ENCODE data around the gene CRELD2.

The CRELD2 gene

DNA sequence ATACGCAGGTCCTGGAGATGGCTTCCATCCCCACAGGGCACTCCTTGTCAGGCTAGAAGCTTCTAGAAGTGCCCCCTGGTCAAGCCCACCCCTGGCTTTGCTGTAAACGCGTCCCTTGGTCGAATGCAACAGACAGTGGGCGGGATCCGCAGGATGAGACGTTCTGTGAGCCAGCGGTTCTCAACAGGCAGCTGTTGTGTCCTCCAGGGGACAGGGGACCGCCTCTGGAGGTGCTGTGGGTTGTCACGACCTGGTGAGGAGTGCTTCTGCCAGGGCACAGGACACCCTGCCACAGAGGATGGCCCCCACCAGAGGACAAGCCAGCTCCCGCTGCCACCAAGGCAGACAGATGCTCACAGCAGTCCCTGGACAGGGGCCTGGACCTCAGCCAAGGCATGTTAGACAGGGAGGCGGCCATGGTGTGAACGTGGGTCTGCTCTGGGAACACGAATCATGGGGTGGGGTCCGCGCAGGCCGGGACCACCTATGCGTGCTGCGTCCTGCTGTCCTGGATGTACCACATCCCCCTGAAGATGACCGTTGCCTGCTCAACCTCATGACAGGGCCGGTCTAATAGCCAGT lies 11.7 kb downstream of the CRELD2 start:
- DNase-seq (ENCODE audit: low spot score) = no peak

DNA sequence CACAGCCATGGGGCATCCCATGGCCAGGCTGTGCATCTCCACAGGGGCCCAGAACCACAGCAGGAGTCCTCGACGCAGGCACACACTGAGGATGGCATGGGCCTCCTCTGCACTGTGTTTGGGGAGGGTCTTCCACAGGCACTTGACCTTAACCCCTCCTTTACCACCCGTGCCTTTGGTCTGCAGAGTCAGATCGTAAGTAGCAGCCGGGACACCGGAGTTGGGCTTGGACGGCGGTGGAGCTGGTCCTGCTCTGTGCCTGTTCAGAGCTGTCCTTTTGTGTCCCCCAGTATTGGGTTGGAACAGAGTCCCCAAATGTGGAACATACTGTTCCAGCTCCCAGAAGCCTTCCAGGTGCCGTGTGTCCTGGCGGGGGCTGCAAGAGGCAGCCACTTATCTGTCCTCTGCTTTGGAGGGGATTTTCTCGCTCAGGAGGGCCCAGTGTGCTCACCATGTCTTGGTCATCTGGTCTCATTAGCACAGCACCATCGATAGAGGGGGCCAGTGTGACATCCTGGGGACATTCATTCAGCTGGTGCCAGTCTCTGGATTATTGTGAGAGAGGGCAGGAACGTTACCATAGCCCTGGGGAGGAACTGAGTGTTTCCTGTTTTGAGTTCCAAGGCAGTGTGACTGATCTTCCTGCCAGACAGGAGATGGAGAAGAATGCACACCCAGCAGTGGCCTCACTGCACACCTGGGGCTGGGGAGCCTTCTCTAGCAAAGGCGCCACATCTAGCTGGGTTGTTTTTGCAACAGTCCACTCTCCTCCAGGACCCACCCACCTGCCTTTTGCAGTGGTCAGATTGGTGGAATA lies 12.4 kb downstream of the CRELD2 start:
- DNase-seq (ENCODE audit: low spot score) = peak; percentile 78

DNA sequence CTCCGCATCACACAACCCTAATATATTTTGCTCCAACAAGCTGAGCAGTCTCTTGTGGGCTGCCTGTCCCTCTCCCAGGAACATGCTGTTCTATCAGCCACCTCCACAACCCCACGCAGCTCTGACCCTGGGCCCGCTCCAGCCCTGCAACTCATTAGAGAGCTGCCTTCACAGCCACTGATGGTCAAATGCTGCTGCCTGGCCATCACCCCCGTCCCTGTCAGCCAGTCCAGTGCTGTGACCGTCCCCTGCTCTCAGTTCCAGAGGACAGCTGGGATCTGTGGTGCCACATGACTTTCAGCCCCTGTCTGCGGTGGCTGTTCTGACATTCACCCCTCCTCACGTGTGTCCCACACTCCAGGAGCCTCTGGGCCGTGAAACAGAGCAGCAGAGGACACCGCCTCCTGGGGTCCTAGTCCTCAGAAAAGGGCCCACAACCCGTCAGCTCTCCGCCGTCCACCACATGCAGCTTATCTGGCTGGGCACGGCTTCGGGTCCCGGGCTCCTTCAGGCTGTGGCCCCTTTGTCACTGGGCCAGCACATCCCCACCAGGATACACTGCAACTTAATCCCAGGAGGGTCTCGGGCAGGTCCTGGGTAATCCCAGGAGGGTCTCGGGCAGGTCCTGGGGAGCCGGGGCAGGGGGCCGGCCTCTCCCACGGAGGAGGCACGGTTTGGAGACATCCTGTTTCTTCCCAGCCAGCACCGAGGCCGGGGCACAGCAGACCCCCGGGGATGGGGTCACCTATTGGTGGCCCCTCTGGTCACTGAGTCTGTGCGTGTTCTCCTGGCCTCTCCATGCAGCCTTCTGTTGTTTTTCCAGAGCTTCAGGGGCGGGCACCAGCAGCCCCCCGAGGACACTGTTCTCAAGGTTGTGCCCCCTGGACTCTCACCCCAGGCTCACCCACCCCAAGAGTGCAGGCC lies 15.1 kb downstream of the CRELD2 start:
- no peak for DNase-seq (ENCODE audit: low spot score)

DNA sequence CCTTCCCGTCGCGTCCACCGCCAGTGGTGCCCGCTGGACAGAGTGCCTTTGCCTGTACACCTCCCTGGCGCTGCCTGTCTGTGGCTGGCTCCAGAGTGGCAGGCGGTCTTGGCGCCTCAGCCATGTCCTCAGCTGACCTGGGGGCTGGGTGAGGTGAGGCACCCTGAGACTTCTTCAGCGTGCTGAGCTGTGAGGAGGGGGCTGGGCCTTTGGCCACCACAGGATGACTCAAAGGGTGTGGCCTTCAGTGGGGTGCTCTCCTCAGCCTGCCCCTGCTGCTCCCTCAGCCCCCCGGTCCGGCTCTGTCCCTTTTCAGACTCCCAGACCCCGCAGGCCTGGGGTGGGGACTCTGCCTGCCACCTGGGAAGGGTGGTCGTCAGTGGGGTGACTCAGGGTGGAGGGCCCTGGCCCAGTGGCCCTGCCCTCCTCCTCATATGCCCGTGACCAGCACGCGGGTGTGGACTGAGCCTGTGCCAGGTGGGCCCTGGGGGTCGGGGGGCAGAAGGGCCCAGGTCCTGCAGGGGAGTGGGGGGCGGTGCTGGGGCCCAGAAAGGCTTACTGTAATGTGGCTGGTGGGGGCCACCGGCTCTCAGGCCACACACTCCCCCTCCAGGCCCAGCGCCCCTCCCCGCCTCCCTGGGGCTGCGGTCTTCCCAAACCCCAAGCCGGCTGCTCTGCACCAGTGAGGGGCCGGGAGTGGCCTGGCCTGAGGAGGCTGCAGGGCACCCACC lies 15.9 kb downstream of the CRELD2 start:
- no peak for DNase-seq (ENCODE audit: low spot score)

DNA sequence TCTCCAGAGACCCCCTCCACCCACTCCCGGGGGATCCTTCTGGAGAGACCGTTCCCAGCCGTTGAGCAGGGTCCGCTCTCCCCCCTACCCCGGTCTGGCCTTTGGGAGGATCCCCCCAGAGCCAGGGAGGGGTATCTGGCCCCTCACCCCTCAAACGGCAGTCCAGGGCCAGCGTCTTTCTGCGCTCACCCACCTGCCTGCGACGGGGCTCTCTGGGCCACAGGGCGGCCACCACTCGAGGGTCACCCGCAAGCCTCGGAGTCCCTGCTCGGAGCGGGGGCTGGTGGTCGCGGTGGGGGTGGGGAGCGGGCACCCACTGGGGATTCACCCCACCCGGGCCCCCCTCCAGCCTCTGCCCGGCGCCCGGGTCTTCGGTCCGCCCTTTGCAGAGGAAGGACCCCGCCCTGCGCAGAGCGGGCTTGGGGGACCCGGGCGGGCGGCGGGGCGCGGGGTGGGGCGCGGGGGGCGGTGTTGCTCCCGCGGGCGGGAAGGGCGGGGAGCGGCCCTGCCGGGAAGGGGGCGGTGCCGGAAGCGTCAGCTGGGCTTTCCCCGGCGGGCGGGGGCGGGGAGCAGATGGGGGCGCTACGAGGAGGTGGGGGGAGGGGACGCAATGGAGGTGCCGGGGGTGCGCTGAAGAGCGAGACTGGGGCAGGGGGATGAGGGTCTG lies 16.6 kb downstream of the CRELD2 start:
- DNase-seq (ENCODE audit: low spot score) = peak; percentile 84

DNA sequence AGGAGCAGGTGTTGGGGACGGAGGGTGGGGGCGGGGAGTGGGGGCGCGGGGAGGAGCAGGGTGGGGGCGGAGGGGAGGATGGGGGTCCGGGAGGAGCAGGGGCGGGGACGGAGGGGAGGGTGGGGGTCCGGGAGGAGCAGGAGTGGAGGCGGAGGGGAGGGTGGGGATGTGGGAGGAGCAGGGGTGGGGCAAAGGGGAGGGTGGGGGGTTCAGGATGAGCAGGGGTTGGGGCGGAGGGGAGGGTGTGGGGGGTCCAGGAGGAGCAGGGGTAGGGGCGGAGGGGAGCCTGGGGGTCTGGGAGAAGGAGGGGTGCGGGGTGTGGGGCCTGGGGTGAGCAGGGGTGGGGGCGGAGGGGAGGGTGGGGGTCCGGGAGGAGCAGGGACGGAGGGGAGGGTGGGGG lies 17.1 kb downstream of the CRELD2 start:
- no peak for DNase-seq (ENCODE audit: low spot score)

DNA sequence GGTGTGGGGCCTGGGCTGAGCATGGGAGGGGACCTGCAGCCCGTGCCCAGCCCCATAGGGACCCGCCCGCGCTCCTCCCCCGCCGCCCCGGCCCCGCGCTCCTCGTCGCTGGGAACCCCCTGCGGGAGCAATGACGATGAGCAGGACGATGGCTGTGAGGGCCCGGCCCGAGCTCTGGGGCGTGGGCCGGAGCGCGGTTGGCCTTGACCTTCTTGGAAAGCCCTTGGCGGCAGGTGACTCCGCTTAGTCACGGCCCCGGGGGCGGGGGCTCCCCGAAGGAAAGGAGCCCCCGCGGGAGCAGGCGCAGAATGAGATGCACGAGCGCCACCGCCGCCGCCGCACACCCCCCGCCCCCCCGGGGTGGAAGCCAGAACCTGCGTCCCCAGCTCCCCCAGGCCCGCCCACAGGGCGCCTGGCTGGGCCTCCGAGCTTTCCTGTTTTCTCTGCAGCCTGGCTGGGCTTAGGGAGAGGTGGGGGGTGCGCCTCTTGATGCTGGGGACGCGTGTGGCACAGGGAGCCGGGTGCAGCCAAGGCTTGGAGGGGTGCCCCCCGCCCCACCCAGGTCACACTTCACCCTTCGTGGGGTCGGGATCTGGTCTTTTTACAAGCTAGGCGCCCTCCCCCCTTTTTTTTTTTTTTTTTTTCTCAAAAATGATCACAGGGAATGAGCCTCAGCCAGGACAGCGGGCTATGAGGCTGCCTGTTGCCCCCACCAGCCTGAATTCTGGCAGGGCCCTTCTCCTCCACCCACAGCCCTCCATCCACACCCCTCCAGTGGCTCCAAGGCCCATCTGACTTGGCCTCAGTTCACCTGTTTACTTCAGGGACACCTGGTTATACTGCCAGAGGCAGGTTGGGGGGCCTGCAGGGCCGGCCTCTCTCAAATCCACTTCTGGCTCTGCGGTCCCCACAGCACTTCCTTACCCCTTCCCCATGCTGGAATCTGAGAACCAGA lies 17.9 kb downstream of the CRELD2 start:
- peak; percentile 86 for DNase-seq (ENCODE audit: low spot score)

DNA sequence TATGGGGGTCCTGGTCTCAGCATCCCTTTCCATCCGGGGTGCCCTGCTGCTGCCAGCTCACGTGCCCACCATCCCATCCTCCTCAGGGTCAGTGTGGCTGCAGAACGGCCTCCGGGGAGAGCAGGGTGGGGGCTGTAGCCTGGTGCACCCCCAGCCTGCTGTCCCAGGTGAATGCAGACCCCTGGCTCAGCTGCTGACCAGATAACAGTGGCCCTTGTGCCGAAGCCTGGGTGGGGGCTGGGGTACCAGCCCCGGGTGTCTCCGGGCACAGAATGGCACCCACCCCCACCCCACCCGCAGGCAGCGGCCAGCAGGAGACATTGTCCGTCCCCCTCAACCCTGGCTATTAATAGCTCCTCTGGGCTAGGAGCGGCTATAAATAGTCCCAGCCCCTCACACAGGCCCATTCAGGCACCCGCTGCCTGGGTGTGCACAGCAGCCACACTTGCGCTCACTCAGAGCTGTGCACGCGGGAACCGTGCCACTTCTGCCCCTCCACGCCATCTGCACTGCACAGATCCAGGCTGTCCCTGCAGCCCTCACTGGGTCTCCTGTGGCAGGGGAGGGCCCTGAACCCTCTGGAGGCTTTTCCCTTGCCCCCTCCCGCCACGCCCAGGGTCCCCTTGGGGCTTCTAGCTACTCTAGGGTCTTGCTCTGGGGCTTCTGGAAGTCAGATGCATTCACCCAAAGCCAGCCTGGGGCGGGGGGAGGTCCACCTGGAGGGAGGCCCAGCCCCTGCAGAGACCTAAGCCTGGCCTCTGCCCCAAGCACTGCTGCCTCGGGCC lies 18.7 kb downstream of the CRELD2 start:
- no peak for DNase-seq (ENCODE audit: low spot score)

DNA sequence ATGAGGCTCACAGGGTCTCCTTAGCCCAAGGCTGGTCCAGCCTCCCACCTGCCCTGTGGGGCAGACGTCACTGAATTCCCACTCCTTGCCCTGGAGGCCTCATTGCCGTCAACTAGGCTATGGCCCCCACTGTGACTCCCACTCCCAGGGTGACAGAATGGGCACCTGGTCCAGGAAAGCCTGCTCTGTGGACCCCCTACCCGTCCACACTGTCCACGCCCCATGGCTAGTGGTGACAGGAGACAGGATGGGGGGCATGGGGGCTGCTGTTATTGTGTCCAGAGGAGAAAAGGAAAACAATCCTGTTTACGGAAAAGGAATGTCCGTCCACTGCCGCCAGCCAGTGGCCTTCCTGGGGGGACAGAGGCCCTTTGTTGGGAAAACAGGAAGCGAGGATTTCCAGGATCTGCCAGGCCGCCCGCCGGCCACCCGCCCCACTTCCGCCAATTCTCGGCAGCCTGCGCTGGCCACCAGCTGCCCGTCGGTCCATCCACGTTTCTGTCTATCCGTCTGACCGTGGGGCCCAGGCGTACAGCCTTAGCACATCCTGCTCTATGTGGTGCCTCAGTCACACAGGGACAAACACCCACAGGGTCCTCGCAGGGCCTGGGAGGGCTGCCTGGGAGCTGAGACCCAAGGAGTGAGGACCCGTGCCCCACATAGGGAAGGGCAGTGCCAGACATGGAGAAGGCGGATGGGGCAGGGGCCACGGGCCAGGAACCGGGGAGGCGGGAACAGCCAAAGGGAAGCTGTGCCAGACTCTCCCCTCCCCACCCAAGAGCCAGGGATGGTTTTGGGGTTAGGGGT lies 19.5 kb downstream of the CRELD2 start:
- no peak for DNase-seq (ENCODE audit: low spot score)

DNA sequence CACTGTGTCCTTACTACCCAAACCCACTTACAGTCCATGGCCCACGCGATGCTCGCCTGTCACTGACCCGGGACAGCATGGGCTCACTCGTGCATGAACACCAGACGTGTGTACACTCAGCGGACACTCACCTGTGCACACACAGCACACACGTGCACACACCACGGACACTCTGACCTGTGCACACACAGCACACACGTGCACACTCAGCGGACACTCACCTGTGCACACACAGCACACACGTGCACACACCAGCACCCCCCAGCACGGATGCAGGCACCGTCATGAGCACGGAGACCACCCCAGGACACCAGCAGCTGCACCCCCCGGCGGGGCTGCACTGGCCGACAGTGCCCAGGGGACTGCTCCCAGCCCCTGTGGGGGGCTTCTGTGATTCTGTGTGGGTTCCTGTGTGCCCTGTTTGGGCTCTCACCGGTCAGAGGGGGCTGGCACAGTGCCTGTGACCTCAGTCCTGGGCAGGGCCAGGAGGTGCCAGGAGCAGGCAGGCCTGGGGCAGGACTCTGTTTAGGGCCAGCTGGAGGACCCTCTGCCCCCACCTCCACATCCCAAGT lies 20.2 kb downstream of the CRELD2 start:
- no peak for DNase-seq (ENCODE audit: low spot score)

DNA sequence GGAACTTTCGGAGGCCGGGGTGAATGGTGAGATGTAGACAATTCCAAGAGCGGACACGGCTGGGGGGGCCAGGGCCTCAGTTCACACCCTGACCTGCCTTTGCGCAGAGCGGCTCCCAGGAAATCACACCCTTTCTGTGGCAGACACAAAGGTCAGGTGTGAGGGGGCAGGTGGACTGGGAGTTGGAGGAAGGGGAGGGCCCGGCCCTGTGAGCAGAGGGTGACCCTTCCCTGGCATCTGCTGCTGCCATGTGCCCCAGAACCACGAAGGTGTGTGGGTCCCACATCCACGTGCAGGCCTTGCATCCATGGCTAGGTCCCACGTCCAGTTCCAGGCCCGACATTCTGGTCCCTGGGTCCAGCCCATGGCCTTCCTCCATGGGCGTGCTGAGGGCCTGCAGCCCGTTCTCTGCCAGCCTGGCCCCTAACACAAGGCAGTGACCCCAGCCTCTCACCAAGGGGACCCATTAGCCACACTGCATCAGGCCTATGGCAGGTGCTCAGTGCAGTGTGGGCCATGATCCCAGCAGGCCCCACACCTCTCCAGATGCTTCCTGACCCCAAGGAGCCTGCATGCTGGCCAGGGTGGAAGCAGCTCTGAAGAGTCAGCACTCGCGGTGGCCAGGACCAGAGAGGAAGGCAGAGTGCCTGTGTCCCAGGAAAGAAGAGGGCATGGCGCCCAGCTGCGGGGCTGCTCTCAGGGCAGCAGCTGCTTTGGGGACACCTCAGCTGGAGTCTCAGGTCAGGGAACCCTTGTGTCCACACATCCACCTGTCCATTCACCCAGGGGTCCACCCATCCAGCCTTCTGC lies 23.3 kb downstream of the CRELD2 start:
- no peak for DNase-seq (ENCODE audit: low spot score)

DNA sequence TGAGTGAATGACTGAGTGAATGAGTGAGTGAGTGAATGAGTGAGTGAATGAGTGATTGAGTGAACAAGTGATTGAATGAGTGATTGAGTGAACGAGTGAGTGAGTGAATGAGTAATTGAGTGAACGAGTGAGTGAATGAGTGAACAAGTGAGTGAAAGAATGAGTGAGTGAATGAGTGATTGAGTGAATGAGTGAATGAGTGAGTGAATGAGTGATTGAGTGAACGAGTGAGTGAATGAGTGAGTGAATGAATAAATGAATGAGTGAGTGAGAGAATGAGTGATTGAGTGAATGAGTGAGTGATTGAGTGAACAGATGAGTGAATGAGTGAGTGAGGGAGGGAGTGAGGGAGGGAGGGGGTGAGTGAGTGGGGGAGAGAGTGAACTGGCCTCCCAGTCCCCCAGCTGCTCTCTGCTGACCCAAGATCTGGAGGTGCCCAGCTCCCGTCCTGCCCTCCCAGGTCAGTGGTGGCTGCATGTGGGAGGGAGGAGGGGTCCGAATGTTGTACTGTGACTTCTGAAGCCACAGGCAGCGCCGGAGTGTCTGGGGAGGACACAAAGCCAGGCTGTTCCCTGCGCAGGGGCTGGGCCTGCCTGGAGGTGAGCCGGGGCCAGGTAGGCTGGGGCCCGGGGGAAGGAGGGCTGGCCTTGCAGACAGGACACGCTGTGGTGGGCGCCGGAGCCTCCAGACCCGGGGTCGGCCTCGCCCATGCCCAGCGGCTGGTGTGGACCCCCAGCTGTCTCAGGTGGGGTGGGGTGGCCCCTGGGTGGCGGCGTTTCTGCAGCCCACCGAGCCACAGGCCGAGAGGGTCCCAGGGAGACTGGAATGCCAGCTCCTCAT lies 24.4 kb downstream of the CRELD2 start:
- no peak for DNase-seq (ENCODE audit: low spot score)

DNA sequence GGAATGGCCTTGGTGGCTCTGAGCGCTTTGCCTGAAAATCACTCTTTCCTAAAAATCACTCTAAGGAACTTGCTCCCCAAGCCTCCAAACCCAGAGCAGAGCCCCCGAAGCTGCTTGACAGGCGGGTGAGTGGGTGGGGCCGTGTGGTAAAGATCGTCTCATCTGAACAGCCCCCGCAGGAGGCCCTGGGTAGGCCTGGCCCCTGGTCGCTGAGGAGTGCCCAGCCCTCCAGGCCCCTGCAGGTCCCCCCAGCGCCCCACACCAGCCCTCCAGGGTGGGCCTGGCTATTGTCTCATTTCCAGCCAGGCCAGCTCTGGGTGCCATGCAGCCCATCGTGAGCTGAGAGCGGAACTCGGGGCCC lies 25.0 kb downstream of the CRELD2 start:
- DNase-seq (ENCODE audit: low spot score) = no peak

DNA sequence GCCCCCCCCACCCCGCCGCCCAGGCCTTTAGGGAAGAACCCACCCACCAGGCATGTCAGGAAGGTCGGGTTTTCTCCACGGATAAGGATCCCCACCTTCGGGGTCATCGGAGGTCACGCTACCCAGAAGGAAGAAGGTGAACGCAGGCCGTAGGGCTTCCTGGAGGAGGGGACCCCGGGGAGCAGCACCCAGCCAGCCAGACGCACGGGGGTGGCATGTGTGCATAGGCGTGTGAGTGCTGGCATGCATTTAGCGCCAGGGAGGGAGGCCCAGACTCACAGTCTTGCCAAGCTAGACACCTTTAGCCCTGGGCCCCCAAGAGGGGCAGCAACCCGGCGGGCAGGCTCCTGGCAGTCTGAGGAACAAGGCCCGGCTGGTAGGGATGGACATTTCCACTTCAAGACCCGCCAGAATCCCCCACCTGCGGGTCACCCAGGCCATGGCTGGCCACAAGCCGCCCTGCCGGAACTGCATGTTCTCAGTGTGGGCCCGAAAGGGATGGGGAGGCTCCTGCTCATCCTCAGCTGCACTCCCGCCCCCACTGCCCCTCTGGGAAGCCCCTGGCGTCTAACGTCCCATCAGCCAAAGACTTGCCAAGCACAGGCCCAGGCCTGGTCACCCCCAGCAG lies 25.5 kb downstream of the CRELD2 start:
- DNase-seq (ENCODE audit: low spot score) = no peak

DNA sequence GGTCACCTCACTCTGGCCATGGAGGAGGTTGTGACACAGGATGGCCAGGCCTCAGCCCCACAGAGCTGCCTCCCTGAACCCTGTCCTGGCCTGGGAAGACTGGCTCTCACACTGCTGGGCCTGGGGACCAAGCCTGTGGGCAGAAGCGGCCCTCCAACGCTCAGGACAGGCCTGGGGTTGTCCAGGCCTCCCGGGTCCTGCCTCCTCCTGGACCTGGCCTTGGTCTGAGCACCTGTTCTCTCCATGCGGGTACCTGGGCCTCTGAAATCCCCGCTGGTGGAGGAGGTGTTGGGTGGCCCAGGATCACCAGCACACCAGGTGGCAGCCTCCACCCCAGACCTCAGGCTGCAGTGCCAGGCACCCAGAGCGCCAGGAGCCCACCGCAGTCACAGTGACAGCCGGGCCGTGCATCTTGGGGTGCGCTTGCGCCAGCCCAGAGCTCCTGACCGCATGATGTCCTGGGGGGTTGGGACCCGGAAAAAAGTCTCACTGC lies 26.0 kb downstream of the CRELD2 start:
- no peak for DNase-seq (ENCODE audit: low spot score)
